HG02571 (cell line): ENCODE data around the gene CLK2.
"Not testable (repeated sequence)": the region's sequence is repeated elsewhere in the genome, so short reads cannot be mapped to it uniquely, and the experiment has no call there.

Source experiments
- ATAC-seq: cut with Tn5 transposase; IDR thresholded peaks from one replicate; pipeline ENCODE4 v1.9.1; 2021; ENCODE audit warnings: mild to moderate bottlenecking, moderate library complexity; ENCODE audit not compliant: unreplicated experiment

The CLK2 gene

GRCh38 chr1:155244368-155245162, 28.7 kb downstream of the CLK2 start:
- peak; percentile 86 for ATAC-seq

- ATAC-seq = no peak
These were observed 30.4 kb downstream of the CLK2 start for GRCh38 chr1:155242805-155243358.

GRCh38 chr1:155241841-155242264, 31.5 kb downstream of the CLK2 start:
- no peak for ATAC-seq

GRCh38 chr1:155241069-155241679, 32.1 kb downstream of the CLK2 start:
- ATAC-seq = no peak

GRCh38 chr1:155236451-155236850, 36.9 kb downstream of the CLK2 start:
- no peak for ATAC-seq

- ATAC-seq = not testable (repeated sequence)
These were observed 37.9 kb downstream of the CLK2 start for GRCh38 chr1:155235375-155235774.

GRCh38 chr1:155233502-155233901, 39.8 kb downstream of the CLK2 start:
- ATAC-seq = not testable (repeated sequence)

- ATAC-seq = not testable (repeated sequence)
These were observed 41.0 kb downstream of the CLK2 start for GRCh38 chr1:155232001-155232978.

GRCh38 chr1:155231302-155231701, 42.0 kb downstream of the CLK2 start:
- ATAC-seq = not testable (repeated sequence)

GRCh38 chr1:155228096-155228427, 45.2 kb downstream of the CLK2 start:
- no peak for ATAC-seq

GRCh38 chr1:155227261-155228095, 45.8 kb downstream of the CLK2 start:
- peak; percentile 92 for ATAC-seq

- no peak for ATAC-seq
These were observed 46.4 kb downstream of the CLK2 start for GRCh38 chr1:155226910-155227260.

GRCh38 chr1:155226188-155226909, 47.0 kb downstream of the CLK2 start:
- ATAC-seq = no peak

GRCh38 chr1:155225404-155225759, 47.9 kb downstream of the CLK2 start:
- ATAC-seq = not testable (repeated sequence)

- ATAC-seq = no peak
These were observed 50.3 kb downstream of the CLK2 start for GRCh38 chr1:155223047-155223446.

- ATAC-seq = not testable (repeated sequence)
These were observed 52.9 kb downstream of the CLK2 start for GRCh38 chr1:155220211-155220965.

- no peak for ATAC-seq
These were observed 53.7 kb downstream of the CLK2 start for GRCh38 chr1:155219592-155220031.

- ATAC-seq = no peak
These were observed 54.3 kb downstream of the CLK2 start for GRCh38 chr1:155218854-155219591.
